ENCODE data around the gene GRM7. TPM values are rescaled to one million over a fixed set of nuclear protein-coding genes. Genes with fewer than 3 reads are reported as not detected.

The GRM7 gene
- total and polyA plus RNA-seq, 2 donors (not counting 1 experiment from before 2014, with no cell fraction given) = not detected

DNA sequence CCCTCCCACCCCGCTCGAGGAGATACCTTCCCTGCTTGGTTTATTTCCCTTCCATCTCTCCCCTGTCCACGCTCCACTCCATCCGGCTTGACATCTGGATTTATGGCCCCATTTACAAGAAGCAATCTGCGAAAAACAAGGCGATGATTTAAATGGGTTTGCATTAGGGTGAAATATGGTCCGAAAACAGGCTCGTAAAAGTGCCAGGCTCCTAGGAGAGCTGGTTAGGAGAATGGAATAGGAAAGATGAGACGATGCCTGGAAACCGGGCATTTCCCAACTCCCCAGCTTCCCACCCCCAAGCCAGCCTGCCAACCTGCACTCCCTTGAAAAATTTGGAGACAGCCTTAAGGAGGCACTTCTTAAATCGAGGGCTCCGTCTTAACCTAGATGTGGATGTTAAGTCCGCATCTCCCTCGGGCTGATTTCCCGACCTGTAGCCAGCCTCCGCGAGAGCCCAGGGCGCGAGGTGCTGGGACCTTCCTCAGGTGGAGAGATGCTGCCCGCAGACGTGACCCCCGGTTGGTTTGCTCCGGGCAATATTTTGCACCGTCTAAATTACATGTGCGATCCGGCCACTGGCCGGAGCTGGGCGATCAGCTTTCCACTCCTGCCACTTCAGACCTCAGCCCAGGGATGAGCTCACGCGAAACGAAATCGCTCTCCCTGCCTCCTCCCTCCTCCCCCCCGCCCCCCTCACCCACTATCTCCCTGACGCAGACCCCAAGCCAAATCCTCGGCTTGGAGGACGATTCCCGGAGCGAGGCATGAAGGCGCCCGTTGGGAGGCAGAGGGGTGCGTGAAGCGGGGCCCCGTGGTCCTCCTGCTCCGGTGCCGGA is 1.3 kb downstream of the GRM7 start:
- no peak overlapping the region for H3K4me2 ChIP-seq (ENCODE audit: extremely low read depth, insufficient read depth, low read length)
- H3K36me3 ChIP-seq (ENCODE audit: control insufficient read depth, insufficient read depth, low read length) = no peaks in the 10 kb centered on the region
- H4K20me1 ChIP-seq (ENCODE audit: control insufficient read depth, extremely low read depth, insufficient read depth, low read length) = no peaks in the 10 kb centered on the region
- H3K27me3 ChIP-seq (ENCODE audit: control insufficient read depth, insufficient read depth, low read length) = no peaks in the 10 kb centered on the region
- H3K9me3 ChIP-seq (ENCODE audit: control insufficient read depth, insufficient read depth, low read depth, low read length) = no peaks in the 10 kb centered on the region
- H3K27ac ChIP-seq (ENCODE audit: insufficient read depth, low read length) = no peak overlapping the region
- no peak for DNase-seq (ENCODE audit: low read depth in 2 of 2)
- no peaks in the 10 kb centered on the region for H3K4me1 ChIP-seq (ENCODE audit: control insufficient read depth, extremely low read depth, insufficient read depth, low read length)
- no peak overlapping the region for H2AFZ ChIP-seq (ENCODE audit: low read length)
- TF ChIP-seq, protein P1, sequence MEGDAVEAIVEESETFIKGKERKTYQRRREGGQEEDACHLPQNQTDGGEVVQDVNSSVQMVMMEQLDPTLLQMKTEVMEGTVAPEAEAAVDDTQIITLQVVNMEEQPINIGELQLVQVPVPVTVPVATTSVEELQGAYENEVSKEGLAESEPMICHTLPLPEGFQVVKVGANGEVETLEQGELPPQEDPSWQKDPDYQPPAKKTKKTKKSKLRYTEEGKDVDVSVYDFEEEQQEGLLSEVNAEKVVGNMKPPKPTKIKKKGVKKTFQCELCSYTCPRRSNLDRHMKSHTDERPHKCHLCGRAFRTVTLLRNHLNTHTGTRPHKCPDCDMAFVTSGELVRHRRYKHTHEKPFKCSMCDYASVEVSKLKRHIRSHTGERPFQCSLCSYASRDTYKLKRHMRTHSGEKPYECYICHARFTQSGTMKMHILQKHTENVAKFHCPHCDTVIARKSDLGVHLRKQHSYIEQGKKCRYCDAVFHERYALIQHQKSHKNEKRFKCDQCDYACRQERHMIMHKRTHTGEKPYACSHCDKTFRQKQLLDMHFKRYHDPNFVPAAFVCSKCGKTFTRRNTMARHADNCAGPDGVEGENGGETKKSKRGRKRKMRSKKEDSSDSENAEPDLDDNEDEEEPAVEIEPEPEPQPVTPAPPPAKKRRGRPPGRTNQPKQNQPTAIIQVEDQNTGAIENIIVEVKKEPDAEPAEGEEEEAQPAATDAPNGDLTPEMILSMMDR (conservative IDR thresholded peaks at IDR 0.05 in 1 of 2, IDR thresholded peaks at IDR 0.05 in 1 of 2; ENCODE audit: low read depth in 1 of 2, low read length in 2 of 2) = no peak
- no peak for TF ChIP-seq EZH2 (IDR thresholded peaks at IDR 0.05; ENCODE audit: low read length, missing control alignments)
- no peak overlapping the region for H3K9ac ChIP-seq (ENCODE audit: insufficient read depth, low read length)
- no peaks in the 10 kb centered on the region for H3K79me2 ChIP-seq (ENCODE audit: control insufficient read depth, insufficient read depth, low read length)
- H3K4me3 ChIP-seq (replicated peaks in 1 of 4; ENCODE audit: control extremely low read depth in 1 of 4, insufficient read depth in 1 of 4, low read depth in 3 of 4, low read length in 4 of 4) = no peak overlapping the region

DNA sequence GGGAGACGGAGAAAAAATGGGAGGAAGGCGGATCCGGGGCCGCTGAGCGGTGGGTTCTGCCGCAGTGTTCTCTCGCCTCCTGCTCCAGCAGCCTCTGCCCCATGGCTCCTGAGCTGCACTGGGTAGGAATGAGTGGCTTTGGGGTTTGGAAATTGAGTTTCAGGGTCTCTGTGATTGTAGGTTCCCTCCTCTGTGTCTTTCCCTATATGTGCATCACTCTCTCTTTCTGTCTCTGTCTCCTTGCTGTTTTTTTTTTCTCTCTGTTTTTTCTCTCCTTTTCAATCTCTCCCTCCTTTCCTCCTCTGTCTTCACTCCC is 1.9 kb downstream of the GRM7 start:
- no peak overlapping the region for H3K4me3 ChIP-seq (replicated peaks in 1 of 4; ENCODE audit: control extremely low read depth in 1 of 4, insufficient read depth in 1 of 4, low read depth in 3 of 4, low read length in 4 of 4)
- no peaks in the 10 kb centered on the region for H3K36me3 ChIP-seq (ENCODE audit: control insufficient read depth, insufficient read depth, low read length)
- no peaks in the 10 kb centered on the region for H3K9me3 ChIP-seq (ENCODE audit: control insufficient read depth, insufficient read depth, low read depth, low read length)
- no peak overlapping the region for H2AFZ ChIP-seq (ENCODE audit: low read length)
- H3K27me3 ChIP-seq (ENCODE audit: control insufficient read depth, insufficient read depth, low read length) = no peaks in the 10 kb centered on the region
- no peaks in the 10 kb centered on the region for H3K4me1 ChIP-seq (ENCODE audit: control insufficient read depth, extremely low read depth, insufficient read depth, low read length)
- H3K9ac ChIP-seq (ENCODE audit: insufficient read depth, low read length) = no peak overlapping the region
- H3K4me2 ChIP-seq (ENCODE audit: extremely low read depth, insufficient read depth, low read length) = no peak overlapping the region
- no peak for DNase-seq (ENCODE audit: low read depth in 2 of 2)
- no peaks in the 10 kb centered on the region for H3K79me2 ChIP-seq (ENCODE audit: control insufficient read depth, insufficient read depth, low read length)
- no peaks in the 10 kb centered on the region for H4K20me1 ChIP-seq (ENCODE audit: control insufficient read depth, extremely low read depth, insufficient read depth, low read length)
- TF ChIP-seq EZH2 (IDR thresholded peaks at IDR 0.05; ENCODE audit: low read length, missing control alignments) = no peak
- TF ChIP-seq, protein P1 (conservative IDR thresholded peaks at IDR 0.05 in 1 of 2, IDR thresholded peaks at IDR 0.05 in 1 of 2; ENCODE audit: low read depth in 1 of 2, low read length in 2 of 2) = no peak
- no peak overlapping the region for H3K27ac ChIP-seq (ENCODE audit: insufficient read depth, low read length)

DNA sequence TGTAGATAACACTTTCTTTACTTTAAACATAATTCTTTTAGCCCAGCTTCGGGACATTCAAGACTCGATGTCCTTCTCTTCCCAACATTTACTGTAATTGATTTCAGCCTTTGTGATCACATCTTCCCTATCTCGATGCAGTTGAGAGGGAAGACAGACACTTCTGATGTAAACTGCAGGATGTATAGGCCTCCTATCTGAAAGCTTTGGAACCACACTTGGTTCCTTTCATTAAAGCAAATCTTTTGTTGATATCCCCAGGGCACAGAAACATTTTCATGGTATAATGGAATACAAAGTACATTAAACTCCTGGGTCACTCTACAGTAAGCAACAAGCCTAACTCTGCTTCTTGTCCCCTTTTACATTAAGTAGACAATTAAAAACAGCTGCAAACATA is 6.4 kb downstream of the GRM7 start:
- no peak for DNase-seq (ENCODE audit: low read depth in 2 of 2)
- H3K4me3 ChIP-seq (replicated peaks in 1 of 4; ENCODE audit: control extremely low read depth in 1 of 4, insufficient read depth in 1 of 4, low read depth in 3 of 4, low read length in 4 of 4) = no peak overlapping the region
- H3K36me3 ChIP-seq (ENCODE audit: control insufficient read depth, insufficient read depth, low read length) = no peaks in the 10 kb centered on the region
- no peaks in the 10 kb centered on the region for H3K79me2 ChIP-seq (ENCODE audit: control insufficient read depth, insufficient read depth, low read length)
- H4K20me1 ChIP-seq (ENCODE audit: control insufficient read depth, extremely low read depth, insufficient read depth, low read length) = no peaks in the 10 kb centered on the region
- H3K27me3 ChIP-seq (ENCODE audit: control insufficient read depth, insufficient read depth, low read length) = no peaks in the 10 kb centered on the region
- H3K9me3 ChIP-seq (ENCODE audit: control insufficient read depth, insufficient read depth, low read depth, low read length) = no peaks in the 10 kb centered on the region
- H3K27ac ChIP-seq (ENCODE audit: insufficient read depth, low read length) = no peak overlapping the region
- no peak for TF ChIP-seq EZH2 (IDR thresholded peaks at IDR 0.05; ENCODE audit: low read length, missing control alignments)
- TF ChIP-seq, protein P1 (conservative IDR thresholded peaks at IDR 0.05 in 1 of 2, IDR thresholded peaks at IDR 0.05 in 1 of 2; ENCODE audit: low read depth in 1 of 2, low read length in 2 of 2) = no peak
- H3K4me2 ChIP-seq (ENCODE audit: extremely low read depth, insufficient read depth, low read length) = no peak overlapping the region
- H2AFZ ChIP-seq (ENCODE audit: low read length) = no peak overlapping the region
- H3K4me1 ChIP-seq (ENCODE audit: control insufficient read depth, extremely low read depth, insufficient read depth, low read length) = no peaks in the 10 kb centered on the region
- no peak overlapping the region for H3K9ac ChIP-seq (ENCODE audit: insufficient read depth, low read length)
